ENCODE results near the gene LYL1. TPM values are rescaled to one million over a fixed set of nuclear protein-coding genes. Genes with fewer than 3 reads are reported as not detected.
A peak's percentile ranks its signal among the peaks of the same experiment; 100 is the strongest.
"Not testable (repeated sequence)": the region's sequence is repeated elsewhere in the genome, so short reads cannot be mapped to it uniquely, and the experiment has no call there.

The LYL1 gene
- total RNA-seq (2014; rRNA removed; shearing (Covaris generic)) = 1.5 and 1.7 TPM in 2 replicates

- peak within 1 kb of the TSS; percentile 33 for H3K4me3 ChIP-seq (ENCODE audit: insufficient read depth, low read depth, low read length)
- H3K27me3 ChIP-seq (ENCODE audit: control insufficient read depth, insufficient read depth, low read length) = peaks cover 34% of the 10 kb centered on the region
- DNase-seq = peak; percentile 95
- peaks cover 1% of the 10 kb centered on the region for H3K36me3 ChIP-seq (replicated peaks; ENCODE audit: control insufficient read depth, insufficient read depth, low read length)
Measured at GRCh38 chr19:13102666-13103580, at the start of gene LYL1. Gene LYL1, minus strand, starts transcription at chr19:13102858. Its CDS starts 1,687 bp downstream, at chr19:13101171.

- DNase-seq = peak; percentile 100
- Histone ChIP-seq H3K4me3 (ENCODE audit: insufficient read depth, low read depth, low read length) (peak overlapping the region; percentile 99), H3K27me3 (ENCODE audit: control insufficient read depth, insufficient read depth, low read length) (no peaks in the 10 kb centered on the region), H3K36me3 (replicated peaks; ENCODE audit: control insufficient read depth, insufficient read depth, low read length) (peaks cover 3% of the 10 kb centered on the region)
Measured at GRCh38 chr19:13151605-13152355, 49.1 kb upstream of the LYL1 start.

- H3K36me3 ChIP-seq (replicated peaks; ENCODE audit: control insufficient read depth, insufficient read depth, low read length) = peaks cover 3% of the 10 kb centered on the region
- peak; percentile 78 for DNase-seq
- H3K27me3 ChIP-seq (ENCODE audit: control insufficient read depth, insufficient read depth, low read length) = no peaks in the 10 kb centered on the region
- peak overlapping the region; percentile 94 for H3K4me3 ChIP-seq (ENCODE audit: insufficient read depth, low read depth, low read length)
Measured at GRCh38 chr19:13150931-13151604, 48.4 kb upstream of the LYL1 start.

- Histone ChIP-seq H3K4me3 (ENCODE audit: insufficient read depth, low read depth, low read length) (peak within 1 kb of the TSS; percentile 94), H3K27me3 (ENCODE audit: control insufficient read depth, insufficient read depth, low read length) (no peaks in the 10 kb centered on the region), H3K36me3 (replicated peaks; ENCODE audit: control insufficient read depth, insufficient read depth, low read length) (peaks cover 3% of the 10 kb centered on the region)
- peak; percentile 96 for DNase-seq
Measured at GRCh38 chr19:13150187-13150930, 47.7 kb upstream of the LYL1 start, which contains the start of the genes IER2 and STX10. Gene IER2, plus strand, starts transcription at chr19:13150411. Its CDS starts 2,776 bp downstream, at chr19:13153187. Gene STX10, minus strand, starts transcription at chr19:13150375. Its CDS starts 202 bp downstream, at chr19:13150173.

GRCh38 chr19:13149628-13150186, 47.0 kb upstream of the LYL1 start:
- no peaks in the 10 kb centered on the region for H3K27me3 ChIP-seq (ENCODE audit: control insufficient read depth, insufficient read depth, low read length)
- peak overlapping the region; percentile 94 for H3K4me3 ChIP-seq (ENCODE audit: insufficient read depth, low read depth, low read length)
- H3K36me3 ChIP-seq (replicated peaks; ENCODE audit: control insufficient read depth, insufficient read depth, low read length) = peaks cover 3% of the 10 kb centered on the region
- DNase-seq = no peak

- not testable (repeated sequence) for H3K27me3 ChIP-seq (ENCODE audit: control insufficient read depth, insufficient read depth, low read length)
Measured at GRCh38 chr19:13149173-13149627, 46.5 kb upstream of the LYL1 start.

GRCh38 chr19:13146763-13147563, 44.3 kb upstream of the LYL1 start:
- H3K4me3 ChIP-seq (ENCODE audit: insufficient read depth, low read depth, low read length) = no peak overlapping the region
- DNase-seq = no peak
- peaks cover 2% of the 10 kb centered on the region for H3K36me3 ChIP-seq (replicated peaks; ENCODE audit: control insufficient read depth, insufficient read depth, low read length)
- H3K27me3 ChIP-seq (ENCODE audit: control insufficient read depth, insufficient read depth, low read length) = no peaks in the 10 kb centered on the region

More at GRCh38 chr19:13149173-13149627, 46.5 kb upstream of the LYL1 start:
- peak; percentile 64 for DNase-seq
- H3K4me3 ChIP-seq (ENCODE audit: insufficient read depth, low read depth, low read length) = peak overlapping the region; percentile 94
- H3K36me3 ChIP-seq (replicated peaks; ENCODE audit: control insufficient read depth, insufficient read depth, low read length) = not testable (repeated sequence)

DNA sequence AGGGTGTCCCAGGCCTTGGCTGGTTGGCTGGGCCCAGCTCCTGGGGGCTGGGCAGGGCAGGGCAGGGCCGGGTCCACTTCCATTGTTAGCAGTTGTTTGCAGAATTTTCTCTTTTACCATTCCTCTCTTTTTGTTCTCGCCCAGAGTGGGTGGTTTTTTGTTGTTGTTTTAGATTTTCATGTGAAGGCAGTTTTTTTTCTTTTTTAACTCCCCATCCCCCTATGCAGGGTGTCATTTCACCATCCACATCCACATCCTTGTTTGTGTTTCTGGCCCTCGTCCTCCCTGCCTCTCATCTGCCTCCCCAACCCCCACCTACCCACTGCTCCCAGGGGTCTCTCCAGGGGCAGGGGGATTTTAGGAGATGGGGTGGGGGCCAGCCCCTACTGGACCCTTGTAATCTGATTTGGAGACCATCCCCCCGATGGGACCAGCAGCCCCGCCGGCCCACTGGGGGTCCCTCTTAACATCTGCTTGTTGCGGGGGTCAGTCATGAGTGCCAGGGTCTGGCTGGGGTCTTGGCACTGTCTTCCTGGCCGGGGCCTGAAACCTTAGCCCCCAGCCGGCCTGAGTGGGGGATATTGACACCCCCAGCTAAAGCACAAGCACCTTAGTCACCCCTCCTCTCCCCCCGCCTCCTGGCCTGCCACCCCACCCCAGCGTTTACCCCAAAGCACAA, 37.1 kb upstream of the LYL1 start:
- no peak for DNase-seq
- Histone ChIP-seq H3K36me3 (replicated peaks; ENCODE audit: control insufficient read depth, insufficient read depth, low read length) (peaks cover 23% of the 10 kb centered on the region), H3K27me3 (ENCODE audit: control insufficient read depth, insufficient read depth, low read length) (no peaks in the 10 kb centered on the region), H3K4me3 (ENCODE audit: insufficient read depth, low read depth, low read length) (no peak overlapping the region)

GRCh38 chr19:13138916-13139198, 36.2 kb upstream of the LYL1 start:
- peaks cover 24% of the 10 kb centered on the region for H3K36me3 ChIP-seq (replicated peaks; ENCODE audit: control insufficient read depth, insufficient read depth, low read length)

DNA sequence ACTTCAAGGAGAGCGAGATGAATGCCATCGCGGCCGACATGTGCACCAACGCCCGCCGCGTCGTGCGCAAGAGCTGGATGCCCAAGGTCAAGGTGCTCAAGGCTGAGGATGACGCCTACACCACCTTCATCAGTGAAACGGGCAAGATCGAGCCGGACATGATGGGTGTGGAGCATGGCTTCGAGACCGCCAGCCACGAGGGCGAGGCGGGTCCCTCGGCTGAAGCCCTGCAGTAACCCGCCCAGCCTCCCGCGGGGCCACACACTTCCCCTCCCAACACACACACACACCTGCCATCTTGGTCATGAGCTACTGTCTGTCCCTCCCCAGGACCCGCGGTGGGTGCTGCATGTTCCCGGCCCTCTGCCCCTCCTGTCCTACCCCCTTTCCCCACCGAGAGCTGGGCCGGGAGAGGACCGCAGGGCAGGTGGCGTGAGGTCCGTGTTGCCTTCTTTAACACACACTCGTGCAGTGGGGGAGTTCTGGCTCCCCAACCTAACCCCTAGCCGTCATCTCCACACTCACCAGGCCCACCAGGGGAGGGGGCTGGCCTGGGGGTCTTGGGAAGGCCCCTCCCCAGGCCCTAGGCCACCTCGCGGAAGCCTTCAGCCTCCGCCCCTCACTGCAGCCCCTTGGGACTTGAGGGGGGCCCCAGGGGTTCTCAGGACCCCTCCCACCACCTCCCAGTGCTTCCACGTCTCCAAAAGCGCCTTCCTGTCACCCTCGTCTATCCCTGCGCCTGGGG, 35.7 kb upstream of the LYL1 start:
- H3K4me3 ChIP-seq (ENCODE audit: insufficient read depth, low read depth, low read length) = no peak overlapping the region
- no peaks in the 10 kb centered on the region for H3K27me3 ChIP-seq (ENCODE audit: control insufficient read depth, insufficient read depth, low read length)
- H3K36me3 ChIP-seq (replicated peaks; ENCODE audit: control insufficient read depth, insufficient read depth, low read length) = peaks cover 24% of the 10 kb centered on the region
- peak; percentile 62 for DNase-seq

More at GRCh38 chr19:13138916-13139198, 36.2 kb upstream of the LYL1 start:
- H3K4me3 ChIP-seq (ENCODE audit: insufficient read depth, low read depth, low read length) = no peak overlapping the region
- no peaks in the 10 kb centered on the region for H3K27me3 ChIP-seq (ENCODE audit: control insufficient read depth, insufficient read depth, low read length)
- no peak for DNase-seq

DNA sequence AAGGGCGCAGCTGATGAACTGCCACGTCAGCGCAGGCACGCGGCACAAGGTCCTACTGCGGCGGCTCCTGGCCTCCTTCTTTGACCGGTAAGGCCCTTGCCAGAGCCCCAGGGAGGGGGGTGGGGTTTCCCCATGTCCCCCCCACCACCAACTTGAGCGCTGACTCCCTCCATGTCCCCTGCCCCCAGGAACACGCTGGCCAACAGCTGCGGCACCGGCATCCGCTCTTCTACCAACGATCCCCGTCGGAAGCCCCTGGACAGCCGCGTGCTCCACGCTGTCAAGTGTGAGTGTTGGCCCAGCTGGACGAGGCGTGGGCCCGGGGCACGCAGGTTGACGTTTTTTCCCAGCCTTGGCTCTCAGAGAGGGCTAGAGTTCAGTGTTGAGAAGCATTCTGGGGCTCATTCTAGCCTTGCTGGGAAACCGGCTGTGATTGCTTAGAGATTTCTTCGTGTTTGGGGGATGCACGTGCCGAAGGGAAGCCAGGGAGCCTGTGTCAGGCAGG, 34.7 kb upstream of the LYL1 start:
- Histone ChIP-seq H3K4me3 (ENCODE audit: insufficient read depth, low read depth, low read length) (no peak overlapping the region), H3K36me3 (replicated peaks; ENCODE audit: control insufficient read depth, insufficient read depth, low read length) (peaks cover 24% of the 10 kb centered on the region), H3K27me3 (ENCODE audit: control insufficient read depth, insufficient read depth, low read length) (no peaks in the 10 kb centered on the region)

More for the DNA sequence above, 34.7 kb upstream of the LYL1 start:
- DNase-seq = no peak
